ENCODE results near the gene ATP13A4. TPM values are rescaled to one million over a fixed set of nuclear protein-coding genes. Genes with fewer than 3 reads are reported as not detected.

The ATP13A4 gene
- total RNA-seq, 1 experiment from 2014 or later = 0.22 TPM

GRCh38 chr3:193396451-193397244, 158.0 kb downstream of the ATP13A4 start:
- H2AFZ ChIP-seq = no peak overlapping the region
- H3K36me3 ChIP-seq (ENCODE audit: low read depth) = no peaks in the 10 kb centered on the region
- TF ChIP-seq, protein P1, sequence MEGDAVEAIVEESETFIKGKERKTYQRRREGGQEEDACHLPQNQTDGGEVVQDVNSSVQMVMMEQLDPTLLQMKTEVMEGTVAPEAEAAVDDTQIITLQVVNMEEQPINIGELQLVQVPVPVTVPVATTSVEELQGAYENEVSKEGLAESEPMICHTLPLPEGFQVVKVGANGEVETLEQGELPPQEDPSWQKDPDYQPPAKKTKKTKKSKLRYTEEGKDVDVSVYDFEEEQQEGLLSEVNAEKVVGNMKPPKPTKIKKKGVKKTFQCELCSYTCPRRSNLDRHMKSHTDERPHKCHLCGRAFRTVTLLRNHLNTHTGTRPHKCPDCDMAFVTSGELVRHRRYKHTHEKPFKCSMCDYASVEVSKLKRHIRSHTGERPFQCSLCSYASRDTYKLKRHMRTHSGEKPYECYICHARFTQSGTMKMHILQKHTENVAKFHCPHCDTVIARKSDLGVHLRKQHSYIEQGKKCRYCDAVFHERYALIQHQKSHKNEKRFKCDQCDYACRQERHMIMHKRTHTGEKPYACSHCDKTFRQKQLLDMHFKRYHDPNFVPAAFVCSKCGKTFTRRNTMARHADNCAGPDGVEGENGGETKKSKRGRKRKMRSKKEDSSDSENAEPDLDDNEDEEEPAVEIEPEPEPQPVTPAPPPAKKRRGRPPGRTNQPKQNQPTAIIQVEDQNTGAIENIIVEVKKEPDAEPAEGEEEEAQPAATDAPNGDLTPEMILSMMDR (conservative IDR thresholded peaks at IDR 0.05) = no peak
- no peak for TF ChIP-seq EZH2 (IDR thresholded peaks at IDR 0.05; ENCODE audit: low read depth)
- no peak overlapping the region for H3K4me2 ChIP-seq
- no peak overlapping the region for H3K4me3 ChIP-seq
- intact Hi-C loops (cut with micrococcal nuclease; ENCODE audit: unreplicated experiment) = no loop called here
- H3K9me2 ChIP-seq (ENCODE audit: insufficient read depth) = no peaks in the 10 kb centered on the region
- H3K4me1 ChIP-seq (replicated peaks; ENCODE audit: insufficient read depth) = 0 out of 2 replicates have a peak, but pooled peaks cover 8% of the 10 kb centered on the region
- H3F3A ChIP-seq (ENCODE audit: insufficient read depth, low read depth) = no peaks in the 10 kb centered on the region
- ChIA-PET POLR2A (ENCODE audit: unreplicated experiment) (no interaction called here), CTCF (no interaction called here)
- BruUV-seq (replicated peaks) = no TSS peak
- no peaks in the 10 kb centered on the region for H3K79me2 ChIP-seq (ENCODE audit: low read depth)
- peaks cover 22% of the 10 kb centered on the region for H3K27me3 ChIP-seq (ENCODE audit: insufficient read depth, low read depth)
- DNase-seq = no peak
- no peaks in the 10 kb centered on the region for H4K20me1 ChIP-seq (ENCODE audit: insufficient read depth)
- H3K27ac ChIP-seq = no peak overlapping the region
- no peaks in the 10 kb centered on the region for H3K9me3 ChIP-seq (ENCODE audit: insufficient read depth, low read depth)

DNA sequence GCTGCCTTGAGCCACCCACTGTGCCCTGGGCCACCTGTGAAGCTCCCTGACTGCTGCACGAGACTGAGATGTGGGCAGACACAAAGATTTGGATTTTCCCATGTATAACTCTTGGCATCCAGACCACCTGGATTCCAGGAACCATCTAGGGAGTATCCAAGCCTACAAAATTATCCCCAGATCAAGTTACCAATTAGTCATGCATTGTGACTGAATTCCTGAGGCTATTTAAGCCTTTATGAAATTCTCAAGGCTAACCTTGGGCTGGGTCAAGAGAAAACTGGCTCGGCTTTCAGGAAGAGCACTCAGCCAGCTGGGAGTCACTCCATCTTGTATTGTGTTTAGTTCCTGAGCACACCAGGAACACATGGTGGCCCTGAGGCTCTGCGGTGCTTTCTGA, 162.8 kb downstream of the ATP13A4 start:
- POLR2A ChIA-PET (ENCODE audit: unreplicated experiment) = no interaction called here

GRCh38 chr3:193389335-193389734, 165.4 kb downstream of the ATP13A4 start:
- DNase-seq = no peak
- Histone ChIP-seq H3K79me2 (ENCODE audit: low read depth) (no peaks in the 10 kb centered on the region), H3K4me3 (no peak overlapping the region), H3K4me2 (no peak overlapping the region), H3F3A (ENCODE audit: insufficient read depth, low read depth) (no peaks in the 10 kb centered on the region), H3K9me3 (ENCODE audit: insufficient read depth, low read depth) (no peaks in the 10 kb centered on the region), H4K20me1 (ENCODE audit: insufficient read depth) (no peaks in the 10 kb centered on the region), H3K36me3 (ENCODE audit: low read depth) (no peaks in the 10 kb centered on the region), H3K27me3 (ENCODE audit: insufficient read depth, low read depth) (peaks cover 44% of the 10 kb centered on the region), H2AFZ (no peak overlapping the region), H3K27ac (no peak overlapping the region), H3K4me1 (replicated peaks; ENCODE audit: insufficient read depth) (0 out of 2 replicates have a peak, but pooled peaks cover 9% of the 10 kb centered on the region), H3K9me2 (ENCODE audit: insufficient read depth) (no peaks in the 10 kb centered on the region)
- TF ChIP-seq EZH2 (IDR thresholded peaks at IDR 0.05; ENCODE audit: low read depth) = no peak
- TF ChIP-seq, protein P1 (conservative IDR thresholded peaks at IDR 0.05) = no peak
- intact Hi-C loops (cut with micrococcal nuclease; ENCODE audit: unreplicated experiment) = no loop called here
- no TSS peak for BruUV-seq (replicated peaks)
- ChIA-PET CTCF (no interaction called here), POLR2A (ENCODE audit: unreplicated experiment) (no interaction called here)

More for the DNA sequence above, 162.8 kb downstream of the ATP13A4 start:
- Histone ChIP-seq H3K79me2 (ENCODE audit: low read depth) (no peaks in the 10 kb centered on the region), H2AFZ (peak overlapping the region; percentile 25; the same call in 1 of the 2 replicates), H3K36me3 (ENCODE audit: low read depth) (no peaks in the 10 kb centered on the region), H3K4me2 (0 out of 2 replicates have a peak overlapping the region, but pooled peaks have one; percentile 14), H4K20me1 (ENCODE audit: insufficient read depth) (no peaks in the 10 kb centered on the region), H3K4me3 (no peak overlapping the region), H3F3A (ENCODE audit: insufficient read depth, low read depth) (no peaks in the 10 kb centered on the region), H3K9me2 (ENCODE audit: insufficient read depth) (no peaks in the 10 kb centered on the region), H3K27me3 (ENCODE audit: insufficient read depth, low read depth) (peaks cover 23% of the 10 kb centered on the region; the same call in 1 of the 2 replicates), H3K27ac (no peak overlapping the region), H3K9me3 (ENCODE audit: insufficient read depth, low read depth) (no peaks in the 10 kb centered on the region), H3K4me1 (replicated peaks; ENCODE audit: insufficient read depth) (0 out of 2 replicates have a peak, but pooled peaks cover 9% of the 10 kb centered on the region)
- intact Hi-C loops (cut with micrococcal nuclease; ENCODE audit: unreplicated experiment) = no loop called here
- peak; percentile 15 to 69 for DNase-seq
- BruUV-seq (replicated peaks) = no TSS peak
- TF ChIP-seq, protein P1 (conservative IDR thresholded peaks at IDR 0.05) = no peak
- TF ChIP-seq EZH2 (IDR thresholded peaks at IDR 0.05; ENCODE audit: low read depth) = no peak
- CTCF ChIA-PET = no interaction called here

All from PC-9 (cell line).